Bronchial epithelial cell (primary cell): ENCODE data around the gene ABCC3. TPM values are rescaled to one million over a fixed set of nuclear protein-coding genes. Genes with fewer than 3 reads are reported as not detected.
A peak's percentile ranks its signal among the peaks of the same experiment; 100 is the strongest.

ENCODE experiments used
- DNase-seq: peaks from one replicate; pipeline ENCODE4 v3.0.0-alpha.2; 2010; ENCODE audit warnings: low read depth
- FAIRE-seq: peaks from 2 replicates; lab custom pipeline; 2011; peaks lifted over from hg19 to GRCh38; lab: Jason Lieb, UNC
- H3K27me3 ChIP-seq: 2 replicates; pipeline ENCODE4 v1.5.1; 2011; ENCODE audit warnings: low read length; ENCODE audit not compliant: control insufficient read depth, insufficient read depth
- H3K36me3 ChIP-seq: 2 replicates; pipeline ENCODE4 v1.5.1; 2011; ENCODE audit warnings: low read length; ENCODE audit not compliant: control insufficient read depth, insufficient read depth
- H3K4me3 ChIP-seq: 2 replicates; pipeline ENCODE4 v1.5.1; 2011; ENCODE audit warnings: mild to moderate bottlenecking, low read depth, low read length, control low read depth
- total RNA-seq: library from RNA; depleted of rRNA; stranded (reverse); fragments of >200 nt; gene quantifications from 2 replicates; pipeline ENCODE4 v1.2.1, GENCODE V29; 2014
- TF ChIP-seq, protein P1 (sequence below): IDR thresholded peaks from 2 replicates; pipeline ENCODE4 v1.5.1; 2011; ENCODE audit warnings: mild to moderate bottlenecking, moderate library complexity, low read length, control low read depth, inconsistent platforms; ENCODE audit not compliant: insufficient read depth, severe bottlenecking

The ABCC3 gene
- total RNA-seq, 1 donor from 2014 or later = 33.2 TPM

DNA sequence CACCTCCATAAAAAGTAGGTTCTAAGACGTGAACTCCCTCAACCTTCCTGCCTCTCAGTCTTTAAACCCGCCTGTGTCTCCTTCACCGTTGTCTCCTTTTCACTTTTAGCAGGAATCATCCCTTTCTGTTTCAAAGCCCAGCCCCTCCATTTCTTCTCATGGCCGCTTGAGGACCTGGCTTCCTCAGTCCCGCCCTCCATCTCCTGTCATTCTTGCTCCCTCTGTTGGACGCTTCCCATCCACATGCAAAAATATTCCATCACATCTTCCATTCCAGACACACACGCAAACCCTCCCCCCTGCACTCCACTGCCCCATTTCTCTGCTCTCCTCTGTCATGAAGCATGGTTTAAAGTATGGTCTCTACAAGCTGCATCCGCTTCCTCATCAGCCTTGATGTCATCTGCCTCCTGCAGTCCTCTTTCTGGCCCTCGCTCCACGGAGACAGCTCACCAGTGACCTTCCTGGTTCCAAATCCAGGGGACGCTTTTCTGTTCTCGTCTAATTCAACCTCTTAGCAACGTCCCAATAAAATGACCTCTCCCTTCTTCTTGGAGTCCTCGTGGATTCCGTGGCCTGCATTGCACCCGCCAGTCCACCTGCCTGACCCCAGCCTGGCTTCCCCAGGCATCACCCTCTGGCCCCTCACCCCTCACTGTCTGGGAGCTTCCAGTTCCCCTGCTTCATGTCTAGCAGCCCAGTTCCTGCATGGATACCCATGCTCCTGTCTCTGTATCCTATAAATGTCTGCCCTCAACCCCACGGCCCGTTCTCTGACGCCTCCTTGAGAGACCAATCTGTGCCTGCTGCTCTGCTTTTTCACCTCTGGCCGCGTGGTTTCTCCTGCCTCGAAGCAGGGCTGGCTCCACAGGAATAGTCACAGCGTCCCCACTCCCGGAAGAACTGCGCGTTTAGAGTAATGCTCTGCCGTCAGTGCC lies 46.9 kb downstream of the ABCC3 start:
- peak; percentile 63 for DNase-seq
- H3K4me3 ChIP-seq = no peak overlapping the region
- TF ChIP-seq, protein P1, sequence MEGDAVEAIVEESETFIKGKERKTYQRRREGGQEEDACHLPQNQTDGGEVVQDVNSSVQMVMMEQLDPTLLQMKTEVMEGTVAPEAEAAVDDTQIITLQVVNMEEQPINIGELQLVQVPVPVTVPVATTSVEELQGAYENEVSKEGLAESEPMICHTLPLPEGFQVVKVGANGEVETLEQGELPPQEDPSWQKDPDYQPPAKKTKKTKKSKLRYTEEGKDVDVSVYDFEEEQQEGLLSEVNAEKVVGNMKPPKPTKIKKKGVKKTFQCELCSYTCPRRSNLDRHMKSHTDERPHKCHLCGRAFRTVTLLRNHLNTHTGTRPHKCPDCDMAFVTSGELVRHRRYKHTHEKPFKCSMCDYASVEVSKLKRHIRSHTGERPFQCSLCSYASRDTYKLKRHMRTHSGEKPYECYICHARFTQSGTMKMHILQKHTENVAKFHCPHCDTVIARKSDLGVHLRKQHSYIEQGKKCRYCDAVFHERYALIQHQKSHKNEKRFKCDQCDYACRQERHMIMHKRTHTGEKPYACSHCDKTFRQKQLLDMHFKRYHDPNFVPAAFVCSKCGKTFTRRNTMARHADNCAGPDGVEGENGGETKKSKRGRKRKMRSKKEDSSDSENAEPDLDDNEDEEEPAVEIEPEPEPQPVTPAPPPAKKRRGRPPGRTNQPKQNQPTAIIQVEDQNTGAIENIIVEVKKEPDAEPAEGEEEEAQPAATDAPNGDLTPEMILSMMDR = peak; percentile 80
- no peaks in the 10 kb centered on the region for H3K27me3 ChIP-seq
- no peak for FAIRE-seq
- H3K36me3 ChIP-seq = no peaks in the 10 kb centered on the region

DNA sequence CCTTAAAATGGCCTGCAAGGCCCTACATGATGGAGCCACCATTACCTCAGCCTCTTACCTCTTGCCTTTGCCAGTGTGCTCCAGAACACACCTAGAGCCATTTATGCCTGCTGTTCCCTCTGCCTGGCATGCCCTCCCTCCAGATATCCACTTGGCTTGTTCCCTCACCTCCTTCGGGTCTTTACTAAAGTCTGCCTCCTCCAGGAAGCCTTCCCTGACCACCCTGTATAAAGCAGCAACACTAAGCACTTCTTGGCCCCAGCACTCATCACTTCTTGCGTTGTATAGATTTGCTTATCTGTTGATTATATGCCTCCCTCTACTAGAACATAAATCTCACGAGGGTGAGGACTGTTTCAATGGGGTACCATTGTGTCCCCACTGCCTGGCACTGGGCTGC lies 47.8 kb downstream of the ABCC3 start:
- Histone ChIP-seq H3K36me3 (no peaks in the 10 kb centered on the region), H3K4me3 (no peak overlapping the region), H3K27me3 (no peaks in the 10 kb centered on the region)
- no peak for DNase-seq
- FAIRE-seq = no peak
- TF ChIP-seq, protein P1 = no peak

DNA sequence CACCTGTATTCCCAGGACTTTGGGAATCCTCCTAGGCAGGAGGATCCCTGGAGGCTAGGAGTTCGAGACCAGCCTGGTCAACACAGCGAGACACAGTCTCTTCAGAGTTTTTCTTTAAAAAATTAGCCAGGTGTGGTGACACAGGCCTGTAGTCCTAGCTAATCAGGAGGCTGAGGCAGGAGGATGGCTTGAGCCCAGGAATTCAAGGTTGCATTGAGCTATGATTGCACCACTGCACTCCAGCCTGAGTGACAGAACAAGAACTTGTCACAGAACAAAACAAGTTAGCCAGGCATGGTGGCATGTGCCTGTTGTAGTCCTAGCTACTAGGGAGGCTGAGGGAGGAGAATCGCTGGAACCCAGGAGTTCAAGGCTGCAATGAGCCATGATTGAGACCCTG lies 48.3 kb downstream of the ABCC3 start:
- no peak overlapping the region for H3K4me3 ChIP-seq
- no peaks in the 10 kb centered on the region for H3K36me3 ChIP-seq
- TF ChIP-seq, protein P1 = no peak
- DNase-seq (no peak), FAIRE-seq (no peak)
- H3K27me3 ChIP-seq = no peaks in the 10 kb centered on the region

DNA sequence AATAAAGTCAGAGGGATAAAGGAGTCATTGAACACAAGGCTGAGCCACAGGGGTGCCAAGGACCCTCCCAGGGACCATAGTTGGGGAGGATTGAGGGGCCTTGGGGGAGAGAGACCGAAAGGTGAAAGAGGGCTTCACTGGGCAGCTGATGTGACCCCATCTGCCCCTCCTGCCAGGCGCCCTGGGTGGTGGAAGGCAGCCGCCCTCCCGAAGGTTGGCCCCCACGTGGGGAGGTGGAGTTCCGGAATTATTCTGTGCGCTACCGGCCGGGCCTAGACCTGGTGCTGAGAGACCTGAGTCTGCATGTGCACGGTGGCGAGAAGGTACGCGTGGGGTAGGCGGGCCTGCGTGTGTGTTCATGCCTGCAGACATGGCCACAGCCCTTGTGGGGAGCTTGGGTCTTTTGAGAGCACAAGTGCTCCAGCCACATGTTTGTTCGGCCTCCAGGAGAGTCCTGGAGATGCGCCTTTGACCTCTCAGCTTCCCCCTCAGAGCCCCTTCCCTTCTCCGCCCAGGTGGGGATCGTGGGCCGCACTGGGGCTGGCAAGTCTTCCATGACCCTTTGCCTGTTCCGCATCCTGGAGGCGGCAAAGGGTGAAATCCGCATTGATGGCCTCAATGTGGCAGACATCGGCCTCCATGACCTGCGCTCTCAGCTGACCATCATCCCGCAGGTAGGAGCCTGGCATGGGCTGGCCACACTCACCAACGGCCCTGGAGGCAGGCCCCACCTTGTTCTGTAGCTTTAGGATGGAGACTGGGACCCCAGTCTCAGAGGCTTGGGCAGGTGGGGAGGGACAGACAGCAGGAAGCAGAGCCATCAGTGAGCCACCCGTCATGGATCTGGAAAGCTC lies 49.0 kb downstream of the ABCC3 start:
- no peak overlapping the region for H3K4me3 ChIP-seq
- TF ChIP-seq, protein P1 = no peak
- DNase-seq = no peak
- FAIRE-seq = no peak
- no peaks in the 10 kb centered on the region for H3K36me3 ChIP-seq
- no peaks in the 10 kb centered on the region for H3K27me3 ChIP-seq

DNA sequence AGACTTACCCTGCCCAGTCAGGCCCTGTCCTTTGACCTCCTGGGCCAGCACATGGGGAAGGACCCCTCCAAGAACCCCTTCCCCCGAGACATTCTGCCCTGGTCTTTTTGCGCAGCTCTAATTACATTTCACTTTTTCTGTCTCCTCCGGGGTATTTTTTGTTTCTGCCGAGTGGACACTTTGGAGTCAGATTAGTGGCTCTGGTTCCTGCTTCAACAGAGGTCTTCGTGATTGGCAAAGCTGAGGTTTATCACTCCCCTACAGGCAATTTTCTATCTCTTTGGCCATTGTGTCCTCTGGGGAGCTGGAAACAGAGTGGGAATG lies 49.6 kb downstream of the ABCC3 start:
- no peak for FAIRE-seq
- H3K36me3 ChIP-seq = no peaks in the 10 kb centered on the region
- DNase-seq = no peak
- no peaks in the 10 kb centered on the region for H3K27me3 ChIP-seq
- TF ChIP-seq, protein P1 = no peak
- no peak overlapping the region for H3K4me3 ChIP-seq
